Prostate gland (tissue), 2 donors: ENCODE measurements around the gene OPTC. TPM values are rescaled to one million over a fixed set of nuclear protein-coding genes. Genes with fewer than 3 reads are reported as not detected.
"Not testable (repeated sequence)": the region's sequence is repeated elsewhere in the genome, so short reads cannot be mapped to it uniquely, and the experiment has no call there.

ENCODE experiments used
- DNase-seq: peaks from one replicate; pipeline ENCODE4 v3.0.0-alpha.2; 2019; ENCODE audit warnings: low spot score
- H3K27ac ChIP-seq, 2 donors: fragments of 200-600 bp; sonication (generic); 2 replicates each; pipeline ENCODE4 v1.5.1; 2017 to 2019
- H3K27me3 ChIP-seq: fragments of 200-600 bp; sonication (generic); replicated peaks from 2 replicates; pipeline ENCODE4 v1.5.1; 2019; ENCODE audit not compliant: insufficient read depth
- H3K36me3 ChIP-seq, 2 donors: fragments of 200-600 bp; sonication (generic); 1 replicate in 1 of 2; 2 replicates in 1 of 2; pipeline versions ENCODE4 v1.5.1 to v1.8.1; 2017 to 2019
- H3K4me1 ChIP-seq: fragments of 200-600 bp; sonication (generic); replicated peaks from 2 replicates; pipeline ENCODE4 v1.5.1; 2019
- H3K4me3 ChIP-seq, 2 donors: fragments of 200-600 bp; sonication (generic); 2 replicates each; pipeline ENCODE4 v1.5.1; 2017 to 2019
- H3K9me3 ChIP-seq: fragments of 200-600 bp; sonication (generic); 2 replicates; pipeline ENCODE4 v1.5.1; 2017
- CTCF ChIP-seq, 4 experiments: fragments of 200-600 bp in 2 of 4; fragments of 450-650 bp in 2 of 4; sonication (generic) in 2 of 4; IDR thresholded peaks; 1 replicate in 3 of 4; 2 replicates in 1 of 4; pipeline ENCODE4 v1.5.1; 2016 to 2019; ENCODE audit warnings: antibody characterized with exemption in 4 of 4, mild to moderate bottlenecking in 2 of 4, moderate library complexity in 2 of 4
- POLR2A ChIP-seq: fragments of 450-650 bp; IDR thresholded peaks from one replicate; pipeline ENCODE4 v1.6.1; 2016; ENCODE audit warnings: antibody characterized with exemption, mild to moderate bottlenecking
- POLR2AphosphoS5 ChIP-seq: sonication (generic); formaldehyde crosslinking; IDR thresholded peaks from one replicate; pipeline ENCODE4 v1.6.1; 2017; ENCODE audit warnings: antibody characterized with exemption
- WGBS: methylation state at CpG from one replicate; pipeline ENCODE4 v1.1.5; 2018; 5-methylcytosine and 5-hydroxymethylcytosine counted together
- intact Hi-C: fragments of 100-400 bp; cut with DNase I; formaldehyde crosslinking; loops from one replicate; pipeline ENCODE4 v1.14.2; 2022
- total RNA-seq, 2 donors: library from RNA; depleted of rRNA; stranded (reverse); fragments of >200 nt; gene quantifications; one replicate each; pipeline ENCODE4 v1.1.0, GENCODE V29; 2016

Gene OPTC
- total RNA-seq, 2 donors from 2014 or later: not detected

GRCh38 chr1:203464743-203465142 lies 29.2 kb upstream of the OPTC start:
- H3K27ac ChIP-seq: peak overlapping the region; percentile 78 to 85
- WGBS: 64% methylated on average over 3 of the region's 3 CpGs
- no peak for TF ChIP-seq POLR2AphosphoS5
- no peak for TF ChIP-seq CTCF (IDR thresholded peaks at IDR 0.05)
- TF ChIP-seq POLR2A: no peak
- no peaks in the 10 kb centered on the region for H3K36me3 ChIP-seq
- no peaks in the 10 kb centered on the region for H3K27me3 ChIP-seq
- H3K4me1 ChIP-seq: peaks cover 6% of the 10 kb centered on the region
- H3K9me3 ChIP-seq: no peaks in the 10 kb centered on the region
- DNase-seq: no peak
- intact Hi-C loops: loop anchor here (2.0 kb wide), 2 partner anchors 16 to 92 kb away; no protein-coding TSS in a partner anchor
- no peak overlapping the region for H3K4me3 ChIP-seq

- Histone ChIP-seq H3K27ac (peak overlapping the region; percentile 78 to 85), H3K36me3 (no peaks in the 10 kb centered on the region), H3K9me3 (no peaks in the 10 kb centered on the region), H3K4me3 (no peak overlapping the region), H3K4me1 (peaks cover 6% of the 10 kb centered on the region), H3K27me3 (no peaks in the 10 kb centered on the region)
- WGBS: 63% methylated on average over 11 of the region's 11 CpGs
- TF ChIP-seq CTCF (IDR thresholded peaks at IDR 0.05): no peak
- no peak for TF ChIP-seq POLR2A
- TF ChIP-seq POLR2AphosphoS5: peak; percentile 90
- intact Hi-C loops: loop anchor here (2.0 kb wide), 2 partner anchors 16 to 92 kb away; no protein-coding TSS in a partner anchor
- DNase-seq: peak; percentile 55
Measured at GRCh38 chr1:203465146-203465798, 28.7 kb upstream of the OPTC start.

- TF ChIP-seq CTCF (IDR thresholded peaks at IDR 0.05): no peak
- peak; percentile 8 for TF ChIP-seq POLR2AphosphoS5
- Histone ChIP-seq H3K27me3 (no peaks in the 10 kb centered on the region), H3K4me3 (no peak overlapping the region), H3K4me1 (peaks cover 6% of the 10 kb centered on the region), H3K36me3 (no peaks in the 10 kb centered on the region), H3K27ac (peak overlapping the region; percentile 78 to 85), H3K9me3 (no peaks in the 10 kb centered on the region)
- DNase-seq: no peak
- 28% methylated on average over 7 of the region's 7 CpGs for WGBS
- intact Hi-C loops: loop anchor here (2.0 kb wide), 2 partner anchors 15 to 91 kb away; no protein-coding TSS in a partner anchor
Measured at GRCh38 chr1:203465948-203466347, 28.0 kb upstream of the OPTC start.

GRCh38 chr1:203466906-203467549 lies 26.9 kb upstream of the OPTC start:
- H3K9me3 ChIP-seq, H3K27me3 ChIP-seq, H3K4me1 ChIP-seq, H3K4me3 ChIP-seq, intact Hi-C loops, H3K36me3 ChIP-seq, DNase-seq: not testable (repeated sequence)
- 69% methylated on average over 13 of the region's 13 CpGs for WGBS
- peak overlapping the region; percentile 78 to 85 for H3K27ac ChIP-seq

GRCh38 chr1:203467550-203467921 lies 26.4 kb upstream of the OPTC start:
- no peaks in the 10 kb centered on the region for H3K9me3 ChIP-seq
- no peaks in the 10 kb centered on the region for H3K27me3 ChIP-seq
- H3K4me3 ChIP-seq: no peak overlapping the region
- no peak for DNase-seq
- WGBS: 61% methylated on average over 9 of the region's 9 CpGs
- intact Hi-C loops: no loop called here
- H3K27ac ChIP-seq: peak overlapping the region; percentile 78 to 85
- H3K4me1 ChIP-seq: peaks cover 6% of the 10 kb centered on the region
- TF ChIP-seq CTCF (IDR thresholded peaks at IDR 0.05) (no peak), POLR2AphosphoS5 (peak; percentile 12)
- no peaks in the 10 kb centered on the region for H3K36me3 ChIP-seq
